ENCODE results near the gene TRIO.

DNA sequence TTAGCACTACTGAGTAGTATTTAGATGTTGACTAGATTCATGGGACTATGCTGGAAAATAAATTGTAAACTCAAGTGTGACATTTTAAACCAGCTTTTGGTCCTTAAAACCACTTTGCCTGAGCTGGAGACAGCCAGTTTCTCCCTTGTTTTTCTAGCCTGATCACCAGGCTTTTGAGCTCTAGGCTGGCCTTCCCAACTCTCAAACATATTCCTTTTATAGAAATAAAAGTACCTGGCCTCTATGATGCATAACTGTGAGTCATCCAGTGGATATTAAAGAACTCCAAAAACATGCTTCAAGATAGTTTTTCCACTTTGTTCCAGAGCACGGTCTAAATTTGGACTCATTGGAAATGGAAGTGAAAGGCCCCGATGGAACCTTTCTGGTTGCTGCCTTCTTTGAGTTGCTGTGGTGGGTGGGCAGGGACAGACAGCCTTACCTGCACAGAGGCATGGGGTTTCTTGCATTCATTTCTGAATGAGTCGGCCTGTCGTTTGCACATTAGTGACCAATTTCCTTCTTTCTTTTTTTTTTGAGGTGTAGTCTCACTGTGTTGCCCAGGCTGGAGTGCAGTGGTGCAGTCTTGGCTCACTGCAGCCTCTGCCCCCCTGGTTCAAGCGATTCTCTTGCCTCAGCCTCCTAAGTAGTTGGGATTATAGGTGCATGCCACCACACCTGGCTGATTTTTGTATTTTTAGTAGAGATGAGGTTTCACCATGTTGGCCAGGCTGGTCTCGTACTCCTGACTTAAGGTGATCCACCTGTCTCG, 43.1 kb downstream of the TRIO start:
- TF ChIP-seq, protein P1, sequence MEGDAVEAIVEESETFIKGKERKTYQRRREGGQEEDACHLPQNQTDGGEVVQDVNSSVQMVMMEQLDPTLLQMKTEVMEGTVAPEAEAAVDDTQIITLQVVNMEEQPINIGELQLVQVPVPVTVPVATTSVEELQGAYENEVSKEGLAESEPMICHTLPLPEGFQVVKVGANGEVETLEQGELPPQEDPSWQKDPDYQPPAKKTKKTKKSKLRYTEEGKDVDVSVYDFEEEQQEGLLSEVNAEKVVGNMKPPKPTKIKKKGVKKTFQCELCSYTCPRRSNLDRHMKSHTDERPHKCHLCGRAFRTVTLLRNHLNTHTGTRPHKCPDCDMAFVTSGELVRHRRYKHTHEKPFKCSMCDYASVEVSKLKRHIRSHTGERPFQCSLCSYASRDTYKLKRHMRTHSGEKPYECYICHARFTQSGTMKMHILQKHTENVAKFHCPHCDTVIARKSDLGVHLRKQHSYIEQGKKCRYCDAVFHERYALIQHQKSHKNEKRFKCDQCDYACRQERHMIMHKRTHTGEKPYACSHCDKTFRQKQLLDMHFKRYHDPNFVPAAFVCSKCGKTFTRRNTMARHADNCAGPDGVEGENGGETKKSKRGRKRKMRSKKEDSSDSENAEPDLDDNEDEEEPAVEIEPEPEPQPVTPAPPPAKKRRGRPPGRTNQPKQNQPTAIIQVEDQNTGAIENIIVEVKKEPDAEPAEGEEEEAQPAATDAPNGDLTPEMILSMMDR (IDR thresholded peaks at IDR 0.05), result no peak
- no peak for TF ChIP-seq POLR2A (IDR thresholded peaks at IDR 0.05)

Measured in transverse colon (tissue), 3 donors.